ENCODE results near the gene GMDS. TPM values are rescaled to one million over a fixed set of nuclear protein-coding genes. Genes with fewer than 3 reads are reported as not detected.

The GMDS gene
- polyA plus RNA-seq, 1 experiment = 7.1 TPM

- no peak for TF ChIP-seq CTCF (IDR thresholded peaks at IDR 0.05; ENCODE audit: insufficient read depth, low read depth, low read length)
- H3K27me3 ChIP-seq (ENCODE audit: control insufficient read depth, insufficient read depth, low read length) = no peaks in the 10 kb centered on the region
- no peak overlapping the region for H3K4me3 ChIP-seq (ENCODE audit: low read depth, low read length)
- CTCF ChIA-PET = interaction anchor here (0.6 to 1.3 kb wide), 3 partner anchors 91 to 117 kb away, joined by 3 to 4 read pairs (median 3); no protein-coding TSS in a partner anchor
- no peak for DNase-seq (ENCODE audit: low read depth)
- H3K36me3 ChIP-seq (ENCODE audit: control insufficient read depth, insufficient read depth, low read length) = no peaks in the 10 kb centered on the region
- POLR2A ChIA-PET = no interaction called here
These were observed 542.1 kb downstream of the GMDS start for GRCh38 chr6:1703091-1703855.

- DNase-seq (ENCODE audit: low read depth) = no peak
- POLR2A ChIA-PET = no interaction called here
These were observed 542.8 kb downstream of the GMDS start for GRCh38 chr6:1702580-1703051.

GRCh38 chr6:1701668-1702353, 543.6 kb downstream of the GMDS start:
- no peaks in the 10 kb centered on the region for H3K27me3 ChIP-seq (ENCODE audit: control insufficient read depth, insufficient read depth, low read length)
- peak; percentile 75 for DNase-seq (ENCODE audit: low read depth)
- POLR2A ChIA-PET = interaction anchor here (0.6 kb wide), 3 partner anchors 92 to 119 kb away, joined by 3 to 4 read pairs (median 3); no protein-coding TSS in a partner anchor
- TF ChIP-seq CTCF (IDR thresholded peaks at IDR 0.05; ENCODE audit: insufficient read depth, low read depth, low read length) = no peak
- CTCF ChIA-PET = interaction anchor here (0.7 to 1.0 kb wide), 3 partner anchors 15 to 490 kb away, joined by 3 read pairs; no protein-coding TSS in a partner anchor
- H3K4me3 ChIP-seq (ENCODE audit: low read depth, low read length) = no peak overlapping the region
- no peaks in the 10 kb centered on the region for H3K36me3 ChIP-seq (ENCODE audit: control insufficient read depth, insufficient read depth, low read length)

More at GRCh38 chr6:1702580-1703051, 542.8 kb downstream of the GMDS start:
- Histone ChIP-seq H3K4me3 (ENCODE audit: low read depth, low read length) (no peak overlapping the region), H3K27me3 (ENCODE audit: control insufficient read depth, insufficient read depth, low read length) (no peaks in the 10 kb centered on the region), H3K36me3 (ENCODE audit: control insufficient read depth, insufficient read depth, low read length) (no peaks in the 10 kb centered on the region)
- no peak for TF ChIP-seq CTCF (IDR thresholded peaks at IDR 0.05; ENCODE audit: insufficient read depth, low read depth, low read length)
- CTCF ChIA-PET = interaction anchor here (0.6 to 1.3 kb wide), 5 partner anchors 16 to 118 kb away, joined by 3 to 4 read pairs (median 3); no protein-coding TSS in a partner anchor

- CTCF ChIA-PET = interaction anchor here (1.2 to 2.3 kb wide), 2 partner anchors 13 to 89 kb away, joined by 5 to 12 read pairs; no protein-coding TSS in a partner anchor
- H3K36me3 ChIP-seq (ENCODE audit: control insufficient read depth, insufficient read depth, low read length) = no peaks in the 10 kb centered on the region
- TF ChIP-seq CTCF (IDR thresholded peaks at IDR 0.05; ENCODE audit: insufficient read depth, low read depth, low read length) = no peak
- POLR2A ChIA-PET = interaction anchor here (1.0 kb wide), 1 partner anchor 14 kb away, joined by 3 read pairs; no protein-coding TSS in a partner anchor
- no peak for DNase-seq (ENCODE audit: low read depth)
- no peaks in the 10 kb centered on the region for H3K27me3 ChIP-seq (ENCODE audit: control insufficient read depth, insufficient read depth, low read length)
- no peak overlapping the region for H3K4me3 ChIP-seq (ENCODE audit: low read depth, low read length)
These were observed 545.0 kb downstream of the GMDS start for GRCh38 chr6:1700278-1700967.

Data from BJ (cell line).